Measurements from ENCODE around the gene DHX35.

- TF ChIP-seq CTCF (IDR thresholded peaks at IDR 0.05) (no peak), POLR2A (IDR thresholded peaks at IDR 0.05) (no peak)
Observed at GRCh38 chr20:38930242-38930569, 31.9 kb upstream of the DHX35 start.
